Sigmoid colon (tissue), 7 donors: ENCODE data around the gene COL2A1. TPM values are rescaled to one million over a fixed set of nuclear protein-coding genes. Genes with fewer than 3 reads are reported as not detected.
A peak's percentile ranks its signal among the peaks of the same experiment; 100 is the strongest.
"Not testable (repeated sequence)": the region's sequence is repeated elsewhere in the genome, so short reads cannot be mapped to it uniquely, and the experiment has no call there.

Experiments
- DNase-seq: peaks from one replicate; pipeline ENCODE4 v3.0.0-alpha.2; 2019
- H3K27ac ChIP-seq, 4 donors: fragments of 200-600 bp; sonication (generic); one replicate each; pipeline ENCODE4 v1.5.1; 2016 to 2019; ENCODE audit warnings: mild to moderate bottlenecking in 1 of 4
- H3K27me3 ChIP-seq, 3 donors: fragments of 200-600 bp; sonication (generic); one replicate each; pipeline ENCODE4 v1.5.1; 2019; ENCODE audit warnings: mild to moderate bottlenecking in 1 of 3
- H3K36me3 ChIP-seq, 4 donors: fragments of 200-600 bp; sonication (generic); one replicate each; pipeline ENCODE4 v1.5.1; 2016 to 2019
- H3K4me1 ChIP-seq, 4 donors: fragments of 200-600 bp; sonication (generic); one replicate each; pipeline ENCODE4 v1.5.1; 2017 to 2019
- H3K4me3 ChIP-seq, 4 donors: fragments of 200-600 bp; sonication (generic); one replicate each; pipeline ENCODE4 v1.5.1; 2017 to 2019; ENCODE audit warnings: mild to moderate bottlenecking in 2 of 4, moderate library complexity in 1 of 4
- H3K9me3 ChIP-seq, 4 donors: fragments of 200-600 bp in 3 of 4; sonication (generic) in 3 of 4; one replicate each; pipeline versions ENCODE4 v1.5.1 to v1.6.1; 2013 to 2019
- CTCF ChIP-seq, 4 experiments: fragments of 450-650 bp in 3 of 4; fragments of 200-600 bp in 1 of 4; IDR thresholded peaks; one replicate each; pipeline ENCODE4 v1.5.1; 2016 to 2019; ENCODE audit warnings: antibody characterized with exemption in 4 of 4, mild to moderate bottlenecking in 3 of 4, moderate library complexity in 2 of 4
- EP300 ChIP-seq, 4 donors: sonication (generic); formaldehyde crosslinking; IDR thresholded peaks; one replicate each; pipeline ENCODE4 v1.6.1; 2017; ENCODE audit warnings: antibody characterized with exemption in 4 of 4
- POLR2A ChIP-seq, 2 donors: fragments of 450-650 bp; IDR thresholded peaks; one replicate each; pipeline ENCODE4 v1.6.1; 2016; ENCODE audit warnings: antibody characterized with exemption in 2 of 2, mild to moderate bottlenecking in 2 of 2, moderate library complexity in 2 of 2
- POLR2AphosphoS5 ChIP-seq, 4 donors: sonication (generic); formaldehyde crosslinking; IDR thresholded peaks; one replicate each; pipeline ENCODE4 v1.6.1; 2017; ENCODE audit warnings: antibody characterized with exemption in 4 of 4
- WGBS, 2 donors: extraction: QIAGEN DNeasy Blood & Tissue Kit; methylation state at CpG; one replicate each; pipeline ENCODE4 v1.1.7; 2013; 5-methylcytosine and 5-hydroxymethylcytosine counted together
- intact Hi-C: fragments of 100-400 bp; cut with DNase I; formaldehyde crosslinking; loops from one replicate; pipeline ENCODE4 v1.15.1; 2023
- polyA plus RNA-seq, 3 donors: library from polyadenylated mRNA; stranded (reverse); fragments of 200-250 nt; gene quantifications; one replicate each; pipeline ENCODE4 v1.2.3, GENCODE V29; 2013
- total RNA-seq, 4 donors: library from RNA; depleted of rRNA; stranded (reverse); fragments of >200 nt; gene quantifications; one replicate each; pipeline ENCODE4 v1.1.0, GENCODE V29; 2016
- donor health status: healthy with polysubstance abuse.
- donor health status: Bipolar disorder and iron deficiency.
- donor health status: healthy.

Gene COL2A1
- total and polyA plus RNA-seq, 7 donors = 0.17 to 0.60 TPM; not detected in 5

GRCh38 chr12:47965581-47965980 is 38.7 kb downstream of the COL2A1 start:
- Histone ChIP-seq H3K36me3 (peaks cover 0 to 40% (median 12%) of the 10 kb centered on the region in 4 donors), H3K27ac (no peak overlapping the region), H3K4me1 (peaks cover 0 to 23% (median 15%) of the 10 kb centered on the region in 4 donors), H3K27me3 (no peaks in the 10 kb centered on the region), H3K9me3 (no peaks in the 10 kb centered on the region), H3K4me3 (no peak overlapping the region)
- intact Hi-C loops = loop anchor here (10.0 kb wide), 1 partner anchor 199 kb away; no protein-coding TSS in a partner anchor
- DNase-seq = no peak
- TF ChIP-seq POLR2A (IDR thresholded peaks at IDR 0.05) (no peak), POLR2AphosphoS5 (IDR thresholded peaks at IDR 0.05) (no peak), EP300 (IDR thresholded peaks at IDR 0.05) (no peak), CTCF (IDR thresholded peaks at IDR 0.05) (no peak)
- 20 to 76% methylated on average over 3 of the region's 3 CpGs for whole genome bisulfite sequencing, 2 donors

- H3K4me1 ChIP-seq = peaks cover 0 to 23% (median 15%) of the 10 kb centered on the region in 4 donors
- intact Hi-C loops = loop anchor here (10.0 kb wide), 1 partner anchor 201 kb away; no protein-coding TSS in a partner anchor
- H3K27ac ChIP-seq = peak overlapping the region in 3 of 4 donors; percentile 75 to 82 (median 75)
- 13 to 19% methylated on average over 18 of the region's 18 CpGs for WGBS, 2 donors
- peak; percentile 72 for DNase-seq
- peaks cover 0 to 32% (median 12%) of the 10 kb centered on the region in 4 donors for H3K36me3 ChIP-seq
- no peaks in the 10 kb centered on the region for H3K27me3 ChIP-seq
- H3K9me3 ChIP-seq = no peaks in the 10 kb centered on the region
- H3K4me3 ChIP-seq = peak overlapping the region; percentile 73 to 90 (median 80)
- TF ChIP-seq POLR2A (IDR thresholded peaks at IDR 0.05) (no peak), CTCF (IDR thresholded peaks at IDR 0.05) (no peak), POLR2AphosphoS5 (IDR thresholded peaks at IDR 0.05) (no peak), EP300 (IDR thresholded peaks at IDR 0.05) (no peak)
Measured at GRCh38 chr12:47964106-47964728, 40.1 kb downstream of the COL2A1 start.

GRCh38 chr12:47963340-47964040 is 40.8 kb downstream of the COL2A1 start, which contains the start of gene TMEM106C:
TSS of gene TMEM106C (plus strand) at chr12:47963596. CDS start at chr12:47964237, 641 bp downstream.
- WGBS, 2 donors = 0% methylated on average over 59 of the region's 59 CpGs
- Histone ChIP-seq H3K9me3 (no peaks in the 10 kb centered on the region), H3K4me3 (peak within 1 kb of the TSS; percentile 73 to 90 (median 80)), H3K36me3 (peaks cover 0 to 25% (median 12%) of the 10 kb centered on the region in 4 donors), H3K27me3 (no peaks in the 10 kb centered on the region), H3K4me1 (peaks cover 0 to 23% (median 15%) of the 10 kb centered on the region in 4 donors), H3K27ac (peak within 1 kb of the TSS; percentile 73 to 82 (median 75))
- TF ChIP-seq POLR2AphosphoS5 (IDR thresholded peaks at IDR 0.05) (peak; percentile 14 to 74 (median 66)), POLR2A (IDR thresholded peaks at IDR 0.05) (peak in 1 of 2 donors; percentile 46), CTCF (IDR thresholded peaks at IDR 0.05) (peak; percentile 87 to 97 (median 92)), EP300 (IDR thresholded peaks at IDR 0.05) (no peak)
- intact Hi-C loops = loop anchor here (10.0 kb wide), 1 partner anchor 201 kb away; no protein-coding TSS in a partner anchor
- peak; percentile 95 for DNase-seq

GRCh38 chr12:47962198-47962597 is 42.1 kb downstream of the COL2A1 start:
- Histone ChIP-seq H3K4me1 (peaks cover 0 to 23% (median 15%) of the 10 kb centered on the region in 4 donors), H3K9me3 (no peaks in the 10 kb centered on the region), H3K4me3 (no peak overlapping the region), H3K27ac (no peak overlapping the region), H3K36me3 (peaks cover 0 to 12% (median 5%) of the 10 kb centered on the region in 4 donors), H3K27me3 (no peaks in the 10 kb centered on the region)
- WGBS, 2 donors = 92 to 94% methylated on average over 11 of the region's 11 CpGs
- TF ChIP-seq CTCF (IDR thresholded peaks at IDR 0.05) (no peak), EP300 (IDR thresholded peaks at IDR 0.05) (no peak), POLR2AphosphoS5 (IDR thresholded peaks at IDR 0.05) (no peak), POLR2A (IDR thresholded peaks at IDR 0.05) (no peak)
- DNase-seq = peak; percentile 53
- intact Hi-C loops = loop anchor here (10.0 kb wide), 1 partner anchor 203 kb away; no protein-coding TSS in a partner anchor

GRCh38 chr12:47957671-47958070 is 46.6 kb downstream of the COL2A1 start:
- H3K9me3 ChIP-seq, H3K4me1 ChIP-seq, H3K27me3 ChIP-seq, intact Hi-C loops, H3K4me3 ChIP-seq, H3K27ac ChIP-seq, H3K36me3 ChIP-seq, DNase-seq: not testable (repeated sequence)
- 96 to 97% methylated on average over 1 of the region's 1 CpG for WGBS, 2 donors
